IPS-20b (cell line): Measurements from ENCODE around the gene TNFSF11.
"Not testable (repeated sequence)": the region's sequence is repeated elsewhere in the genome, so short reads cannot be mapped to it uniquely, and the experiment has no call there.

Experiments used
- H3K27ac ChIP-seq: one replicate; pipeline ENCODE4 v1.5.1; 2013; ENCODE audit warnings: low read length
- H3K27me3 ChIP-seq: 2 replicates; pipeline ENCODE4 v1.6.1; 2013; ENCODE audit warnings: mild to moderate bottlenecking, low read length, inconsistent platforms; ENCODE audit not compliant: insufficient read depth
- H3K36me3 ChIP-seq: 2 replicates; pipeline ENCODE4 v1.6.1; 2013; ENCODE audit warnings: low read depth, mild to moderate bottlenecking, inconsistent platforms, low read length, moderate library complexity; ENCODE audit not compliant: insufficient read depth
- H3K4me1 ChIP-seq: 2 replicates; pipeline ENCODE4 v1.6.1; 2013; ENCODE audit warnings: mild to moderate bottlenecking, control low read depth, inconsistent platforms, low read length, moderate library complexity; ENCODE audit not compliant: insufficient read depth
- H3K4me3 ChIP-seq: 2 replicates; pipeline ENCODE4 v1.5.1; 2013; ENCODE audit warnings: mild to moderate bottlenecking, low read length, inconsistent platforms
- H3K9ac ChIP-seq: 2 replicates; pipeline ENCODE4 v1.6.1; 2013; ENCODE audit warnings: low read depth, mild to moderate bottlenecking, inconsistent platforms, low read length, moderate library complexity
- H3K9me3 ChIP-seq: 2 replicates; pipeline ENCODE4 v1.6.1; 2013; ENCODE audit warnings: mild to moderate bottlenecking, low read depth, low read length, inconsistent platforms; ENCODE audit not compliant: insufficient read depth

TNFSF11 gene

DNA sequence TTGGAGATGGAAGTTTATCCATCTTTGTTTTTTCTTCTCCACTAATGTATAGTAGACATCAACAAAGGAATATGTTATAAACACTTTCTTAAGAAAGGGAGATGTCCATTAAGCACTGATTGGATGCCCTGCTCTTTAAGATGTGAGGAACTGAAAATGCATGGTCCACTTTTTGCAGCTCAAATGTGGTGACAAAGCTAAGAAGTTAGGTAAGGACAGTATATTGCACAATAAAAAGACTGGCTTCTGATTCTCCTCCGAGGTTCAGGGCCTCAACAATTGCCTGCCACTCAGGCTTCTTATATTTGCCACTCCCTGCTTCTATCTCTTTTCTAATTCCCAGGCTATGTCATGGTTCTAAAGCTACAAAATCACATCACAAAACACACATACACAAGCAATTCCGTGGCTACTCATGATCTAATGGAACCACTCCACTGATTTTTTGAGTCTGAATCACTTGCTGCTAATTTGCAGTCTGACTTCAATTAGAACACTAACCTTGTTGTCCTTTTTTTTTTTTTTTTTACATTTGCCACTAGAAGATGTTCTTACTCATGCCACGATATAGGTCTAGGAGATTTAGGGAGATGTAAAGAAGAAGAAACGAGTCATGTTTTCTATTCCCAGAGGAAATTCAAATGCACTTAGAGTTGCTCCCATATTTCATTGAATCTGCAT lies 29.6 kb upstream of the TNFSF11 start:
- no peaks in the 10 kb centered on the region for H3K27me3 ChIP-seq
- no peak overlapping the region for H3K9ac ChIP-seq
- no peaks in the 10 kb centered on the region for H3K36me3 ChIP-seq
- H3K4me1 ChIP-seq, result peaks cover 3% of the 10 kb centered on the region
- H3K27ac ChIP-seq, result no peak overlapping the region
- H3K9me3 ChIP-seq, result no peaks in the 10 kb centered on the region
- no peak overlapping the region for H3K4me3 ChIP-seq

GRCh38 chr13:42545842-42546241 lies 28.1 kb upstream of the TNFSF11 start:
- Histone ChIP-seq H3K36me3 (no peaks in the 10 kb centered on the region), H3K4me1 (no peaks in the 10 kb centered on the region; the same call in 1 of the 2 replicates), H3K27me3 (no peaks in the 10 kb centered on the region), H3K27ac (no peak overlapping the region), H3K9ac (no peak overlapping the region), H3K4me3 (no peak overlapping the region), H3K9me3 (no peaks in the 10 kb centered on the region)

- no peak overlapping the region for H3K27ac ChIP-seq
- H3K4me1 ChIP-seq, result no peaks in the 10 kb centered on the region; the same call in 1 of the 2 replicates
- H3K4me3 ChIP-seq, result no peak overlapping the region
- no peaks in the 10 kb centered on the region for H3K27me3 ChIP-seq
- no peaks in the 10 kb centered on the region for H3K36me3 ChIP-seq
- no peaks in the 10 kb centered on the region for H3K9me3 ChIP-seq
- no peak overlapping the region for H3K9ac ChIP-seq
Observed at GRCh38 chr13:42547612-42548011, 26.3 kb upstream of the TNFSF11 start.

DNA sequence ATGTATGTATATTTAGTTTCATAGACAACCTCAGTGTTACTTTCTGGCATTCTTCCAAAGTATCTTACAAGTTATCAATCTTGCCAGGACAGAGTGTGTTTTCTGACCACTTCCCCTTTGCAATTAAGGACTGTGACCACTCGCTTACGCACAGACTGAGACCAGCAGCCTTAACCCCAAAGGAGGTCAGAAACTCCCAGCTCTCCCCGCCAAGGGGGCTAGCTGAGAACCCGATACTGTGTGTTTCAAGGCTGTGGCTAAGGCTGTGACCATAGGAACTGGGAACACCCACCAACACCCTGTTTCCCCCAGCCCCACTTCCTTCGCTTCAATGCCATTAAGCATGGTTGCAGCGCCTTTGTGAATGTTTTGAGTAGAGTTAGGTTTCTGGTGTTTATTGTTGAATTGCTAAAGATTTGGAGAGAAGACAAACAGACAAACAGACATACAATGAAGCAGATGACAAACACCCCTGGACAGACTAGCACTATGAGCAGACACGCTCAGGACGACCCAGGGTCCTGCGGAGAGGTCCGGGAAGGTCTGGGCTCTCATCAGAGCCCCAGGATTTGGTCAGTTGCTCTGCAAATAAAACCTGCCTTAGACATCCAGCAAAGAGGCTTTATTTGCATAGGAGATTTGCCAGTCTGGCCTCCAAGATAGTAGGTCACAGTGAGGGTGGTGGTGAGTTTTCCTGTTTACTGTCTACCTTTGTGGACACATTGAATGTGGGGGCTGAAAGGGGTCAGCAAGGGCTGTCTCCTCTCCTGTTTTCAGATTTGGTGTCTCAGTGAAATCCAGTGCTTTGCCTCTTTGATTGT lies 25.0 kb upstream of the TNFSF11 start:
- H3K4me1 ChIP-seq, result no peaks in the 10 kb centered on the region
- no peaks in the 10 kb centered on the region for H3K27me3 ChIP-seq
- H3K9ac ChIP-seq, result no peak overlapping the region
- H3K4me3 ChIP-seq, result no peak overlapping the region
- no peak overlapping the region for H3K27ac ChIP-seq
- no peaks in the 10 kb centered on the region for H3K9me3 ChIP-seq
- H3K36me3 ChIP-seq, result no peaks in the 10 kb centered on the region

DNA sequence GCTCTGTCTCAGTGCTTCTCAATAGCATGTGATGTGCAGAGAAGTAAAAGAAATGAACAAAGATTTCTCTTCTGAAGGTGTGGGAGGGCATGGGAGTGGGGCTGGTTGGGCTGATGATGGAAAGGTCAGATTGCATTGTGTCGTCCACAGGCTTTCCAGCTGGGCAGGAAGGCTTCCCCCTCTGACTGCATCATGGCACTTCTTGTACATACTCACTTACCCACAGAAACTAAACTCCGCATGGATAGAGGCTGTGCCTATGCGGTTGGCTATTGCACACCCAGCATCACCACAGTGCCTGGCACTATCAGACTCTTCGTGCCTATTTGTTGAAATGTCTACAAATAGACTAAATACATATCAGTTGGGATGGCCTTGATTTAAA lies 24.4 kb upstream of the TNFSF11 start:
- Histone ChIP-seq H3K9ac (no peak overlapping the region), H3K4me1 (no peaks in the 10 kb centered on the region), H3K4me3 (no peak overlapping the region), H3K9me3 (no peaks in the 10 kb centered on the region), H3K27me3 (no peaks in the 10 kb centered on the region), H3K27ac (no peak overlapping the region), H3K36me3 (no peaks in the 10 kb centered on the region)

- H3K36me3 ChIP-seq, result no peaks in the 10 kb centered on the region
- no peaks in the 10 kb centered on the region for H3K4me1 ChIP-seq
- H3K4me3 ChIP-seq, result no peak overlapping the region
- no peaks in the 10 kb centered on the region for H3K27me3 ChIP-seq
- no peak overlapping the region for H3K9ac ChIP-seq
- H3K27ac ChIP-seq, result no peak overlapping the region
- no peaks in the 10 kb centered on the region for H3K9me3 ChIP-seq
Observed at GRCh38 chr13:42551611-42552010, 22.3 kb upstream of the TNFSF11 start.

DNA sequence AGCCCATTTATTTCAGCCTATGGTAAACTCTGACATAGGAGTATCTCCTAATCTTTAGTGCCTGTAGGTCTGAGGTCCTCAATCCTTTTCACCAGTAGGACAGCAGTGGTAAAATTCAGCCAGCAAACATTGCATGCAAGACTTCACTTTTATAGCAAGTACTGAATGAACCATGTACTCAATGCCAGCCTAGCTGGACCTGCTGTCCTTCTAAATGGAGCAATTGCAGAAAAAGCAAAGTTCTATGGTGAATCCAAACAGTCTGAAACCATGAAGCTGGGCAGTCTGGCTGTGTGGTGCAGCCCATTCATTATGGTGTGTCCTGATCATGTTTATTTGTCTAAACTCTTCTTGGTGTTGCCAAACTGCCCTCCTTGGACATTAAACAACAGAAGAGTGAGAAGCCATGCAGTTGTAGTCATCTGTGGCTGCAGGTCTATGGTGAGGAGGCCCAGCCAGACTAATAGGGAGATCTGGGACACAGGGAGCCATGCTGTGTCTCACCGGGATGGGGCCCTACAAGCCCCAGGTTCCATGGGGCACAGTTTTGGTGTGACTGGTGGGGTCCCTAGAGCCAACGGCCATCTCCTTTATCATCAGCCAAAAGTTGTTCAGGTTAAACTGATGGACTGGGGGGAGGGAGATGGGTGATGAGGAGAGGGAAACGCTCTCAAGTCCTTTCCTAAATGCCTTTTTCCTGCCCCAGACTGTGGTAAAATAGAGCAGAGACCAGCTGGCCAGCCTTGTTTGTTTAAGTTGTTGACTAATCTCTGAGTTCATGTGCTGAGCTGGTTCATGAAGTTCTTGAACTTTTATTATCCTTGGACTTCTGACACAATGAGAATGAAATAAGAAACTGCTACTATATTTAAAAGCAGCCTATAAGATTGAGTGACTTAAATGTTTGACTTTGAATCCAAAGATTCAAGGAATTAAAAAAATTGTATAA lies 20.6 kb upstream of the TNFSF11 start:
- Histone ChIP-seq H3K36me3 (no peaks in the 10 kb centered on the region), H3K27me3 (no peaks in the 10 kb centered on the region), H3K9ac (no peak overlapping the region), H3K4me3 (no peak overlapping the region), H3K27ac (no peak overlapping the region), H3K4me1 (no peaks in the 10 kb centered on the region), H3K9me3 (no peaks in the 10 kb centered on the region)

- no peak overlapping the region for H3K9ac ChIP-seq
- H3K27me3 ChIP-seq, result no peaks in the 10 kb centered on the region
- H3K4me3 ChIP-seq, result no peak overlapping the region
- no peaks in the 10 kb centered on the region for H3K36me3 ChIP-seq
- H3K27ac ChIP-seq, result no peak overlapping the region
- H3K9me3 ChIP-seq, result peaks cover 9% of the 10 kb centered on the region
- no peaks in the 10 kb centered on the region for H3K4me1 ChIP-seq
Observed at GRCh38 chr13:42559057-42559456, 14.9 kb upstream of the TNFSF11 start.

GRCh38 chr13:42559573-42560218 lies 14.3 kb upstream of the TNFSF11 start:
- H3K4me1 ChIP-seq, H3K27me3 ChIP-seq, H3K4me3 ChIP-seq, H3K27ac ChIP-seq, H3K36me3 ChIP-seq, H3K9me3 ChIP-seq, H3K9ac ChIP-seq: not testable (repeated sequence)

DNA sequence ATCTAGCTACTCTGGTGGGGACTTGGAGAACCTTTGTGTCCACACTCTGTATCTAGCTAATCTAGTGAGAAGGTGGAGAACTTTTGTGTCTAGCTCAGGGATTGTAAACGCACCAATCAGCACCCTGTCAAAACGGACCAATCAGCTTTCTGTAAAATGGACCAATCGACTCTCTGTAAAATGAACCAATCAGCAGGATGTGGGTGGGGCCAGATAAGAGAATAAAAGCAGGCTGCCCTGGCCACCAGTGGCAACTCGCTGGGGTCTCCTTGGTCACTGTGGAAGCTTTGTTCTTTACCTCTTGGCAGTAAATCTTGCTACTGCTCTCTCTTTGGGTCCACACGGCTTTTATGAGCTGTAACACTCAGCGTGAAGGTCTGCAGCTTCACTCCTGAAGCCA lies 13.6 kb upstream of the TNFSF11 start:
- H3K27ac ChIP-seq, H3K4me3 ChIP-seq, H3K36me3 ChIP-seq, H3K4me1 ChIP-seq, H3K9ac ChIP-seq, H3K27me3 ChIP-seq, H3K9me3 ChIP-seq: not testable (repeated sequence)

DNA sequence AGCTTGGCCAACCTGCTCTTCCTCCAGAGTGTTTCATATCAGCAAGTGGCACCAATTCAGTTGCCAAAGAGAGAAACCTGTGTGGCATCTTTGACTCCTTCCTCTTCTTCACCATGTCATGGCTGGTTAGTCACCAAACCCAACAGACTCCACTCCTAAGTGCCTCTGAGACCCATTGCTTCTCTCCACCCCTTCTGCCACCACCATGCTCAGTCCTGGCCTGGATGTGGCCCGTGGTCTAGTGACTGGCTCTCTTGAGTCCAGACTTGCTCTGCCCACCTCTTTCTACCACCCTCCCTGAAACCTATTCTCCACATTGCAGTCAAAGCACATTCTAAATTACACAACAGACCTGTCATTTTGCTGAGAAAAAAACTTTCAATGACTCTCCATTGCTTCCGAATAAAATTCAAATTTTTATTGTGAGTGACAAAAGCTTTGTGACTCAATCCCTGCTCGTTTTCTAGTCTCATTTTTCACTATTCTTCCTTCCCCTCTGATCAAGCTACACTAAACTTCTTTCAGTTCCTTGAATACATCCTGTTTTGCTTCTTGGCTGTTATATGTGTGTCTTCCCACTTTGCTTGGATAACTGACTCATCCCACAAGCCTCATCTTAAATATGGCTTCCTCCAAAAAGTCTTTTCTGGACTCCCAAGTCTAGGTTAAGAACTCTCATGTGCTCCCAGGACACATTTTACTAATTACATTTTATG lies 12.0 kb upstream of the TNFSF11 start:
- no peaks in the 10 kb centered on the region for H3K27me3 ChIP-seq
- no peaks in the 10 kb centered on the region for H3K36me3 ChIP-seq
- no peak overlapping the region for H3K27ac ChIP-seq
- H3K9ac ChIP-seq, result no peak overlapping the region
- peaks cover 9% of the 10 kb centered on the region for H3K9me3 ChIP-seq
- no peak overlapping the region for H3K4me3 ChIP-seq
- no peaks in the 10 kb centered on the region for H3K4me1 ChIP-seq
